C4-2B (cell line): ENCODE data around the gene IAPP.
"Not testable (repeated sequence)": the region's sequence is repeated elsewhere in the genome, so short reads cannot be mapped to it uniquely, and the experiment has no call there.

Experiments used
- ZFX ChIP-seq: fragments of 450-650 bp; IDR thresholded peaks from 2 replicates; pipeline ENCODE4 v1.6.1; 2017
- TF ChIP-seq, protein P1 (sequence below): fragments of 450-650 bp; conservative IDR thresholded peaks from 2 replicates; pipeline ENCODE4 v1.5.1; 2017; ENCODE audit warnings: mild to moderate bottlenecking

- TF ChIP-seq, protein P1, sequence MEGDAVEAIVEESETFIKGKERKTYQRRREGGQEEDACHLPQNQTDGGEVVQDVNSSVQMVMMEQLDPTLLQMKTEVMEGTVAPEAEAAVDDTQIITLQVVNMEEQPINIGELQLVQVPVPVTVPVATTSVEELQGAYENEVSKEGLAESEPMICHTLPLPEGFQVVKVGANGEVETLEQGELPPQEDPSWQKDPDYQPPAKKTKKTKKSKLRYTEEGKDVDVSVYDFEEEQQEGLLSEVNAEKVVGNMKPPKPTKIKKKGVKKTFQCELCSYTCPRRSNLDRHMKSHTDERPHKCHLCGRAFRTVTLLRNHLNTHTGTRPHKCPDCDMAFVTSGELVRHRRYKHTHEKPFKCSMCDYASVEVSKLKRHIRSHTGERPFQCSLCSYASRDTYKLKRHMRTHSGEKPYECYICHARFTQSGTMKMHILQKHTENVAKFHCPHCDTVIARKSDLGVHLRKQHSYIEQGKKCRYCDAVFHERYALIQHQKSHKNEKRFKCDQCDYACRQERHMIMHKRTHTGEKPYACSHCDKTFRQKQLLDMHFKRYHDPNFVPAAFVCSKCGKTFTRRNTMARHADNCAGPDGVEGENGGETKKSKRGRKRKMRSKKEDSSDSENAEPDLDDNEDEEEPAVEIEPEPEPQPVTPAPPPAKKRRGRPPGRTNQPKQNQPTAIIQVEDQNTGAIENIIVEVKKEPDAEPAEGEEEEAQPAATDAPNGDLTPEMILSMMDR = not testable (repeated sequence)
- TF ChIP-seq ZFX = not testable (repeated sequence)
These were observed 8.6 kb downstream of the IAPP start for GRCh38 chr12:21381320-21381719.
